Lung (tissue), 12 donors: ENCODE results near the gene KLK14. TPM values are rescaled to one million over a fixed set of nuclear protein-coding genes. Genes with fewer than 3 reads are reported as not detected.

ENCODE experiments used
- ATAC-seq: fragments of 200-7000 bp; cut with Tn5 transposase; one replicate; pipeline ENCODE4 v1.9.1; 2020; ENCODE audit warnings: moderate number of reproducible peaks; ENCODE audit not compliant: insufficient read depth, low FRiP score
- DNase-seq, 3 donors: peaks; one replicate each; pipeline ENCODE4 v3.0.0-alpha.2; 2013 to 2017
- H3K27ac ChIP-seq, 2 donors: one replicate each; pipeline ENCODE4 v1.5.1; 2013; ENCODE audit warnings: mild to moderate bottlenecking in 2 of 2, moderate library complexity in 2 of 2, control low read depth in 1 of 2, inconsistent platforms in 1 of 2, low read depth in 1 of 2, low read length in 1 of 2
- H3K27me3 ChIP-seq, 3 donors: one replicate each; pipeline ENCODE4 v1.5.1; 2013; ENCODE audit warnings: low read length in 2 of 3; ENCODE audit not compliant: control insufficient read depth in 3 of 3, insufficient read depth in 3 of 3
- H3K36me3 ChIP-seq, 4 donors: one replicate each; pipeline ENCODE4 v1.5.1; 2013; ENCODE audit warnings: low read length in 4 of 4, mild to moderate bottlenecking in 1 of 4, moderate library complexity in 1 of 4; ENCODE audit not compliant: control insufficient read depth in 4 of 4, insufficient read depth in 4 of 4
- H3K4me1 ChIP-seq, 5 donors: one replicate each; pipeline ENCODE4 v1.5.1; 2013; ENCODE audit warnings: low read length in 5 of 5, mild to moderate bottlenecking in 2 of 5, moderate library complexity in 1 of 5; ENCODE audit not compliant: control insufficient read depth in 5 of 5, insufficient read depth in 5 of 5
- H3K4me3 ChIP-seq: one replicate; pipeline ENCODE4 v1.5.1; 2013; ENCODE audit warnings: mild to moderate bottlenecking, control low read depth, moderate library complexity
- H3K9ac ChIP-seq, 2 donors: one replicate each; pipeline ENCODE4 v1.5.1; 2013; ENCODE audit warnings: low read length in 2 of 2, control low read depth in 1 of 2; ENCODE audit not compliant: insufficient read depth in 1 of 2
- H3K9me3 ChIP-seq, 4 donors: one replicate each; pipeline ENCODE4 v1.5.1; 2013; ENCODE audit warnings: low read length in 3 of 4, mild to moderate bottlenecking in 1 of 4, moderate library complexity in 1 of 4; ENCODE audit not compliant: control insufficient read depth in 4 of 4, insufficient read depth in 3 of 4
- WGBS, 2 donors: extraction: QIAGEN DNeasy Blood & Tissue Kit; methylation state at CpG; one replicate each; pipeline ENCODE4 v1.1.7; 2013; 5-methylcytosine and 5-hydroxymethylcytosine counted together
- polyA plus RNA-seq, 2 donors: library from polyadenylated mRNA; stranded (reverse); fragments of 200-250 nt; gene quantifications; one replicate each; pipeline ENCODE4 v1.2.1, GENCODE V29; 2013
- total RNA-seq, 2 donors: library from RNA; depleted of rRNA in 1 of 2; stranded (reverse); fragments of >200 nt in 1 of 2; gene quantifications; one replicate each; pipeline ENCODE4 v1.2.1, GENCODE V29; 2014 to 2021
- TF ChIP-seq, protein P1 (sequence below): IDR thresholded peaks from 2 replicates; pipeline ENCODE4 v1.5.1; 2012; ENCODE audit warnings: mild to moderate bottlenecking; ENCODE audit errors: control extremely low read depth, extremely low read depth
- donor health status: control.
- donor health status: control.
- donor health status: Bipolar disorder and iron deficiency.
- donor health status: healthy.
- donor health status: DM: yes; HTN: yes; CAD: no.

Gene KLK14
- total and polyA plus RNA-seq, 4 donors, result 0.46 to 3.9 (median 0.89) TPM

DNA sequence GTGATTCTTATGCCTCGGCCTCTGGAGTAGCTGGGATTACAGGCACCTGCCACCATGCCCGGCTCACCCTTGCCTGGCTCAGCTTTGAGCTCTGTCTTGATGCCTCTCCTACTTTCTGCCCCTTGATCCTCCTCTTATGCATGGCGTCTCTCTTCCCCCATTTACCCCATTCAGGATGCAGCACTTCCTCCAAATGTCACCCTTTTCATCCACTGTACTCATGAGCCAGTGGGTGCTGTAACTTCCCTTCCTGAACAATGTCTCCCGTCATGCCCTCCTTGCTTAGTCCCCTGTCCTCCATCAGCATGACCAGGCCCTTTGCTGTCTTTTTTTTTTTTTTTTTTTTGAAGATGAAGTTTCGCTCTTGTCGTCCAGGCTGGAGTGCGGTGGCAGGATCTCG, 38.6 kb upstream of the KLK14 start:
- no peak overlapping the region for H3K4me3 ChIP-seq
- no peaks in the 10 kb centered on the region for H3K27me3 ChIP-seq
- H3K9ac ChIP-seq, result no peak overlapping the region
- H3K4me1 ChIP-seq, result peaks cover 0 to 2% (median 0%) of the 10 kb centered on the region in 5 donors
- TF ChIP-seq, protein P1, sequence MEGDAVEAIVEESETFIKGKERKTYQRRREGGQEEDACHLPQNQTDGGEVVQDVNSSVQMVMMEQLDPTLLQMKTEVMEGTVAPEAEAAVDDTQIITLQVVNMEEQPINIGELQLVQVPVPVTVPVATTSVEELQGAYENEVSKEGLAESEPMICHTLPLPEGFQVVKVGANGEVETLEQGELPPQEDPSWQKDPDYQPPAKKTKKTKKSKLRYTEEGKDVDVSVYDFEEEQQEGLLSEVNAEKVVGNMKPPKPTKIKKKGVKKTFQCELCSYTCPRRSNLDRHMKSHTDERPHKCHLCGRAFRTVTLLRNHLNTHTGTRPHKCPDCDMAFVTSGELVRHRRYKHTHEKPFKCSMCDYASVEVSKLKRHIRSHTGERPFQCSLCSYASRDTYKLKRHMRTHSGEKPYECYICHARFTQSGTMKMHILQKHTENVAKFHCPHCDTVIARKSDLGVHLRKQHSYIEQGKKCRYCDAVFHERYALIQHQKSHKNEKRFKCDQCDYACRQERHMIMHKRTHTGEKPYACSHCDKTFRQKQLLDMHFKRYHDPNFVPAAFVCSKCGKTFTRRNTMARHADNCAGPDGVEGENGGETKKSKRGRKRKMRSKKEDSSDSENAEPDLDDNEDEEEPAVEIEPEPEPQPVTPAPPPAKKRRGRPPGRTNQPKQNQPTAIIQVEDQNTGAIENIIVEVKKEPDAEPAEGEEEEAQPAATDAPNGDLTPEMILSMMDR, result no peak
- WGBS, 2 donors, result 60 to 77% methylated on average over 8 of the region's 8 CpGs
- H3K9me3 ChIP-seq, result no peaks in the 10 kb centered on the region
- ATAC-seq (no peak), DNase-seq (no peak)
- no peaks in the 10 kb centered on the region for H3K36me3 ChIP-seq
- no peak overlapping the region for H3K27ac ChIP-seq

DNA sequence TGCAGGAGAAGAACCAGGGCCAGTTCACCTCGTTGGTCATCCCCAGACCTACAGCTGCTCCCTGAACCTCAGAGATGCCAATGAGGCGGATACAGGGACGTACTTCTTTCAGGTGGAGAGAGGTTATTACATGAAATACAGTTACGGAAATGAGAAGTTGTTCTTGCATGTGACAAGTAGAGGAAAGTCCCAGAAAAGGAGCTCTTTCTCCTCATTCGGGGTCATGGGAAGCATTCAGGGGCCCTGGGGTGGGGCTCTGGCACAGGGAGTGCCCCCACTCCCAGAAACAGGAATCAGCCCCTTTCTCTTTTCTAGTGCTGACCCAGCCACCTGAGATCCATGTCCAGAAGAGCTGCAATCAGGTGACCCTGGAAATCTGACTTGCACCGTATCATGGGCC, 37.5 kb upstream of the KLK14 start:
- WGBS, 2 donors, result 71 to 82% methylated on average over 6 of the region's 6 CpGs
- ATAC-seq (no peak), DNase-seq (no peak)
- Histone ChIP-seq H3K9me3 (no peaks in the 10 kb centered on the region), H3K36me3 (no peaks in the 10 kb centered on the region), H3K4me3 (no peak overlapping the region), H3K4me1 (peaks cover 0 to 2% (median 0%) of the 10 kb centered on the region in 5 donors), H3K27ac (no peak overlapping the region), H3K9ac (no peak overlapping the region), H3K27me3 (no peaks in the 10 kb centered on the region)
- TF ChIP-seq, protein P1, result no peak

DNA sequence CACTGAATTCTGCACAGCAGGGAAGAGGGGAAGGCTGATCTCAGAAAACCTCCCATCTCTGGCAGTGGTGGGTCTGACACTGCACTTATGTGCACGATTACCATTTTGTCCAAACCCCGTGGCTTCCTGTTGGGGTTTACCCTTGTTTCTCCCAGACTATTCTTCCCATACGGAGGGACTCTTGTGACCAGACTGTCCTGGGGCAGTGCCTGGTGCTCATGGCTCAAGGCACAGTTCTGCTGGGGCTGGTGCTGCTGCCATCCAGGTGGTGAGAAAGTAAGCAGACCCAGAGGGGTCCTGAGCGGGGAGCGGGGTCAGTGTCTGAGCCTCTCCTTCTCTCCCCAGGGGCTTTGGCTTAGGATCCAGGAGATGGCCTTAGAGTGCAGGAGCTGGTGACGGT, 36.9 kb upstream of the KLK14 start:
- no peak overlapping the region for H3K27ac ChIP-seq
- ATAC-seq, result no peak
- H3K4me1 ChIP-seq, result no peaks in the 10 kb centered on the region
- TF ChIP-seq, protein P1, result no peak
- DNase-seq, result no peak
- H3K36me3 ChIP-seq, result no peaks in the 10 kb centered on the region
- no peak overlapping the region for H3K9ac ChIP-seq
- WGBS, 2 donors, result 58 to 72% methylated on average over 6 of the region's 6 CpGs
- H3K27me3 ChIP-seq, result no peaks in the 10 kb centered on the region
- H3K4me3 ChIP-seq, result no peak overlapping the region
- H3K9me3 ChIP-seq, result no peaks in the 10 kb centered on the region

DNA sequence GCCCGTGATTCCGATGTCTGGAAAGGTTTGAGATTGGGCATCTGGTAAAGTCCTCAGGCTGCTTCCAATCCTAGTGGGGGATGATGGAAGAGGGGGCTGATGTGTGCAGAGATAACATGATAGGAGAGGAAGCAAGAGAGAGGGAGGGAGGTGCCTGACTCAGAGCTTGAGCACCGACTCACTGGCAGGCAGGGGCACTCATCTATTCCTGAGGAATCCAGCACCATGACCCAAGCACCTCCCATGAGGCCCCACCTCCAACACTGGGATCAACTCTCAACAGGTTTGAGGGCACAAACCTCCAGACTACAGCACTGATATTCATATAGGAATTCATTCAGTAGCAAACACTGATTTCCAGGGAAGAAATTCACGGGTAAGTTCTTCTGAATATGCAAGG, 36.4 kb upstream of the KLK14 start:
- no peaks in the 10 kb centered on the region for H3K27me3 ChIP-seq
- TF ChIP-seq, protein P1, result no peak
- H3K9ac ChIP-seq, result no peak overlapping the region
- WGBS, 2 donors, result 61 to 72% methylated on average over 4 of the region's 4 CpGs
- H3K9me3 ChIP-seq, result no peaks in the 10 kb centered on the region
- no peak overlapping the region for H3K27ac ChIP-seq
- DNase-seq (no peak), ATAC-seq (no peak)
- H3K4me3 ChIP-seq, result no peak overlapping the region
- no peaks in the 10 kb centered on the region for H3K4me1 ChIP-seq
- no peaks in the 10 kb centered on the region for H3K36me3 ChIP-seq
